HUDEP-2 (cell line): ENCODE measurements around the gene RFX2.
A peak's percentile ranks its signal among the peaks of the same experiment; 100 is the strongest.
"Not testable (repeated sequence)": the region's sequence is repeated elsewhere in the genome, so short reads cannot be mapped to it uniquely, and the experiment has no call there.

ENCODE experiments used
- DNase-seq, 76 experiments: peaks; one replicate each; lab custom pipeline; 2025; ENCODE audit not compliant: unreplicated experiment in 76 of 76; lab: John Stamatoyannopoulos, UW

The RFX2 gene

DNA sequence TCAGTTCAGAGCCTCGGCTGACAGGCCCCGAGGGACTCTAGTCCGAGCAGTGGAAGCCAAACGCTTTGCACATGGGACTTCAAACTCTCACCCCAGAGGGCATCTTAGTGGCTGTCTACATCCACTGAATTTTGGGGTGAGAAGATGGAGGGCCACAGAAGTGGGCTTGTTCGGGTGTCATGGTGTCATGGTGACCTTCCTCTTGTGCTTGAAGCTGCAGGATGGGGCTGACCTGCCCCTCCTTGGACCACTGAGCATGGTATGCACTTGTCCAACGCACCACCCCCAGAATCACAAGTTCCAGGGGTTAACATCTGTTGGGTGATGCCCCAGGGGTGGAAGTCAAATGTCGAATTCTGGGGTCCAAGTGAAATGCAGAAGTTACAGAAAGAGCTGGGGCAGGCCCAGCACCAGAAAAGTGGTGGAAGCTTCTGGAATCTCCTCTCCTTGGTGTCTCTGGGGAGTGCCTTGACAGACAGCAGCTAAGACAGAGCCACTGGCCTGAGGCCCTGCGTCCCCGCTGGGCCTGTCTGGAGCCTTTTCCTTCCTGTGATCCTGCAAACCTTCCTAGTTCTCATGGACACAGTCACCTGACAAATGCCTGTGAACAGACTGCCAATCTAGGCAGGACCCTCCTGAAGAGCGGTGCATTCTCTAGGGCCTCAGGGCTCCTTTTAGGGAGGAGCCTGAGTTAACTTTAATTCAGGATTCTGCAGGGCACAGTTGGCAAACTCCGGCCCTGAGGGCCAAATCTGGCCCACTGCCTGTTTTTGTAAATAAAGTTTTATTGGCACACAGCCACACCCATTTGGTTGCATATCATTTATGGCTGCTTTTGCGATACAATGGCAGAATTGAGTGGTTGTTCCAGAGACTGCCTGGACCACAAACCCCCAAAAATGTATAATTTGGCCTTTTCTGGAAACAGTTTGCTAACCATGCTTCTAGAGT lies 67.2 kb downstream of the RFX2 start:
- no peak for DNase-seq

- DNase-seq, result no peak
These were observed 68.3 kb downstream of the RFX2 start for GRCh38 chr19:6041991-6042481.

DNA sequence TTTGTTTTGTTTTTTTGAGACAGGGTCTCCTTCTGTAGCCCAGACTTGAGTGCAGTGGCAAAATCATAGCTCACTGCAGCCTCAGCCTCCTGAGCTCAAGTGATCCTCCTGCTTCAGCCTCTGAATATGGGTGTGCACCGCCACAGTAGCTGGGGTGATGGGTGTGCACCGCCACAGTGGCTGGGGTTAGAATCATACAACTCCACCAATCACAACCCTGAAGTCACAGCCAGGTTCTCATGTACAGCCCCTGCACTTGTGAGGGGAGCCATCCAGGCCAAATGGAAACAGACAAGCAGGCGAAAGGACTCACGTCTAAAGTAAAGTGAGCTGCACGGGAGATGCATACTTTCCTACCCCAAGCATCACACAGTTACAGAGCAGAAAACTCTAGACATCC lies 69.2 kb downstream of the RFX2 start:
- DNase-seq, result no peak

GRCh38 chr19:6039566-6040225 lies 70.6 kb downstream of the RFX2 start:
- DNase-seq, result no peak

DNA sequence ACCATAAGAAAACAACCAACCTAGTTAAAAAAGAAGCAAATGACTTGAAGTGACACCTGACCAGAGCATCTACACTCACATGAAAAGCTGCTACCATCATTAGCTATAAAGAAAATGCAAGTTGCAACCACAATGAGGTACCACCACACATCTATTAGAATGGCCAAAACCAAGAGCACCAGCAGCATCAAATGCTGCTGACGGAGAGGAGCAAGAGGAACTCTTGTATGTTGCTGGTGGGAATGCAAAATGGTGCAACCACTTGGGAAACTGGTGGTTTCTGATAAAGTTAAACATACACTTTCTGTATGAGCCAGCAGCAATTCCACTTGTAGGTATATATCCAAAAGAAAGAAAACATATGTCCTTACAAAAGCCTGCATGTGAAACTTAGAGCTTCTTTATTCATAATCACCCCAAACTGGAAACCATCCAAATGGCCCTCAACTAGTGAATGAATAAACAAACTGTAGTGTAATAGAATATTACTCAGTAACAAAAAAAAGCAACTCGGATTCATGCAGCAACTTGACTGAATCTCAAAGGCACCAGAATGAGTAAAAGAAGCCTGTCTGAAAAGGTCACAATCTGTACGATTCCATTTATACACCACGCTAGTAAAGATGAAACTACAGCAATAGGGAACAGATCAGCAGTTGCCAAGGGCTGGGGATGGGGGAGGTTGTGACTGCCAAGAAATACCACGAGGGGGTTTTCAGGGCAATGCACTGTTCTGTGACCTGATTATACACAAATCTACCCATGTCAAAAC lies 71.5 kb downstream of the RFX2 start:
- no peak for DNase-seq

DNA sequence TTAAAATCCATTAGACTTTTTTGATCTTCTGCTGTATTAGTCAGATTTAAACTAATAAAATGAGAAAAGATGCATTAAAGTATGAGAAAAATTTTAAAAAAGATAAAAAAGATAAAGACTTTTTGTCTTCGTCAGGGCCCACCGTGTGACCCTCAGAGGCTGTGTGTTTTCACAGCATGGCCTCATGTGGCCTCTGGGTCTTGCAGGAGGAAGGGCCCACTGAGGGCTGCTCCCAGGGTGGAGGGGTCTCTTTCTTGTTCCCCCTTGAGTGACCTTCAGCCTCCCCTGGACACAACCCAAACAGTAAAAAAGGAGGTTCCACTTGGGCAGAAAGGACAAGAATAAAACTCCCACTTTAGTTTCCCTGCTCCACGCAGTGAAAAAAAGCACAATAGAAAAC lies 75.3 kb downstream of the RFX2 start:
- no peak for DNase-seq

GRCh38 chr19:6034512-6034911 lies 75.8 kb downstream of the RFX2 start:
- DNase-seq, result no peak

DNA sequence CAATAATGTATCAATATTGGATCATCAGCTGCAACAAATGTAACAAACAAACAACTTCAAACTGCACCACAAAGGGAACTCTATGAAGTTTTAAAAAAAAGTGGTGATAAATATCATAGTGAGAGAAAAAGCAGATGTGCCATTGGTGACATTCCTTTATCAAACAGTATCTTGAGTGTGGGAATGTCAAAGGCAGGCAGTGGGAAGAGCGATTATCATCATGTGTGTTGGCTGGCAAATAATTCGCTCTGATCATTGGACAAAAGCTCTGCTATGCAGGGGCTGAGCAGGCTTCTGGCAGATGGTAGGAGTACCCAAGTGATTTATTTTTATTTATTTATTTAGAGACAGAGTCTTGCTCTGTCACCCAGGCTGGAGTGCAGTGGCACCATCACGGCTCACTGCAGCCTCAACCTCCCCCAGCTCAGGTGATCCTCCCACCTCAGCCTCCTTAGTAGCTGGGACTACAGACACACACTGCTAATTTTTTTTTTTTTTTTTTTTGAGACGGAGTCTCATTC lies 76.5 kb downstream of the RFX2 start:
- no peak for DNase-seq

- DNase-seq, result no peak
These were observed 77.5 kb downstream of the RFX2 start for GRCh38 chr19:6032827-6033226.

- no peak for DNase-seq
These were observed 77.9 kb downstream of the RFX2 start for GRCh38 chr19:6032381-6032780.

- DNase-seq, result no peak
These were observed 80.1 kb downstream of the RFX2 start for GRCh38 chr19:6030214-6030507.

- no peak for DNase-seq
These were observed 83.7 kb downstream of the RFX2 start for GRCh38 chr19:6026390-6027227.

DNA sequence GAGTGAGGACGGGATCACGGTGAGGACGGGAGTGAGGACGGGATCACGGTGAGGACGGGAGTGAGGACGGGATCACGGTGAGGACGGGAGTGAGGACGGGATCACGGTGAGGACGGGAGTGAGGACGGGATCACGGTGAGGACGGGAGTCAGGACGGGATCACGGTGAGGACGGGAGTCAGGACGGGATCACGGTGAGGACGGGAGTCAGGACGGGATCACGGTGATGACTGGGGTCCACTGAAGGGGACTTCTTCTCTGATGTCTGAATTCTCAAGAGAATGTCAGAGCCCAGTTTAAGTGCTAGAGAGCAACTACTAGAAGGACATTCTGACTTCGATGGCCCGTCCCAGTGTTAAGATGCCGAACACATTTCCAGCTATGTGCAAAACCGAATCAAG lies 85.5 kb downstream of the RFX2 start:
- DNase-seq, result not testable (repeated sequence)

DNA sequence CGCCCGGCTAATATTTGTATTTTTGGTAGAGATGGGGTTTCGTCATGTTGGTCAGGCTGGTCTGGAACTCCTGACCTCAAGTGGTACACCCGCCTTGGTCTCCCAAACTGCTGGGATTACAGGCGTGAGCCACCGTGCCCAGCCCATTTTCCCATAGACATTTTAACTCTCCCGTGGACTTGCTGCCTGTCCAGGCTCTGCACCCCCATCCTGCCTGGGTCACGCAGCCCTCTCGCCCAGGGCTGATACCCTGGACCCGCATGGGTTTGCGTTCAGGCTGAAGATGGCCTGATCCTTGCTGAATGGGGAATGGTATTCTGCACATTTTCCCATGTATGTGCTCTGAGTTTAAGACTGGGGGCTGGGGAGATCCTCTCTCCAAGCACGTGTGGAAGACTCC lies 86.4 kb downstream of the RFX2 start:
- no peak for DNase-seq

DNA sequence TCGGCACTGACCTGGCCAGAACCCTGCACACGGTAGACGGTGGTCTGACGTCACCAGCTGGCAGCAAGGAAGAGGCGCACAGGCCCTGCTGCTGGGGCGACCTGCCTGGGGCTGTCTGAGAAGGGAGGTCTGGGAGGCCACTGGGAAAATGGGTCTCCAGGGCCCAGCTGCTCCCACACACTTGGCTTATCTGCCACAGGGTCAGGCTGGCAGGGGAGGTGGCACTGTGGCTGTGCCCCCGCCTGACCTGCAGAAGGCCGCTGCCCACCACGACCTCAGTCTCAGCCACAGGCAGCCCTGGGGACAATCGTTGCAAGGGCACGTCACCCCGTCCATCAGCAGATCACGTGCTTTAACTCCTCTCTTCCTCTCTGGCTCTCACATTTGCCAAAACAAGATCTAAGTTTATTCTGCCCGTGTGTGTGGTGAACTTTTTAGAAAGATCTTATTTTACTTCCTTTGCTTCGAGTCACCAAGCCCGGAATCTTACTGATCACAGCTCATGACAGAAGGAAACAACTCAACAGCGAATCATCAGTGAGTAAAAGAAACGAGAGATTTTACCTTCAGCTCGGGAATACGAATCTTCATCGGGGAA lies 87.1 kb downstream of the RFX2 start:
- DNase-seq, result no peak

- no peak for DNase-seq
These were observed 87.7 kb downstream of the RFX2 start for GRCh38 chr19:6022570-6023064.

- peak in 74 of 76 experiments; percentile 20 to 90 (median 71) for DNase-seq
These were observed 88.3 kb downstream of the RFX2 start for GRCh38 chr19:6021878-6022569.

DNA sequence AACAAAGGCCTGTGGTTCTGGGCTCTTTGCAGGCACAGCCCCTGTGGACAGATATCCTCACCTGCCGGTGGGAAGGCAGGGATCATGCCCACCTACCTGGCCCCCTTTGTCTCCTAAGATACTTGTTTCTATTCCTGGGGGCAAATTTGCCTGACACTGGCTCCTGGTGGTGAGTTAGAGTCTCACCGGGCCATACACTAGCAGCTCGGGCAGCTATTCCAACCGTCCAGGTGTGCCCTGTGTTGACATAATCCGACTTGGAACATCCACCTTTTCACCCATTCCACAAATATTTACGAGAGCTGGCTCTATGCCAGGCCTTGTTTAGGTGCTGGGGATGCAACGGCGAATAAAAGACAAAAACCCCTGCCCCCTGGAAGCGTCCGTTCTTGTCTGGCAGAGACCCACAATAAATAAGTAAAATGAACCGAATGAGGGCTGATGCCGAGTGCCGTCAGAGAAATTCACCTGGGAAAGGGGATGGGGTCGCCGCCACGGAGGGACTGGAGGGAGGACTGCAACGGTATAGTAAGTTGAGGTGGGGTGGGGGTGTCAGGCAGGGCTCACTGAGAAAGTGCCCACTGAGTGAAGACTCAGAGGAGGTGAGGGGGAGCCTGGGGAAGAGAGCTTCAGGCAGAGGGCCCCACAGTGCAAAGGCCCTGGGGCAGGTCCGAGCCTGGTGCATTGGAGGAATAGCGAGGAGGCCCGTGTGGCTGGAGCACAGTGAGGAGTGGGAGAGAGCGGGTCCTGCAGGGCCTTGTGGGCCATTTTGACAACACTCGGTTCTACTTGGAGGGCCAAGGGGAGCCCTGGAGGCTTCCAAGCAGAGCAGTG lies 89.1 kb downstream of the RFX2 start:
- DNase-seq, result no peak
